ENCODE data around the gene PSME2. TPM values are rescaled to one million over a fixed set of nuclear protein-coding genes. Genes with fewer than 3 reads are reported as not detected.

Gene PSME2
- total RNA-seq, 1 donor from 2014 or later, result 53.6 TPM

- Mint-ChIP-seq H3K27me3 (ENCODE audit: low read depth) (no peaks in the 10 kb centered on the region), H3K4me3 (ENCODE audit: unreplicated experiment) (peak overlapping the region; percentile 84), H3K36me3 (ENCODE audit: low read depth) (peaks cover 11% of the 10 kb centered on the region), H3K9me3 (ENCODE audit: low read depth) (no peaks in the 10 kb centered on the region), H3K4me1 (ENCODE audit: low read depth) (peaks cover 22% of the 10 kb centered on the region), H3K27ac (ENCODE audit: unreplicated experiment) (no peak overlapping the region)
- no peak for DNase-seq (ENCODE audit: low spot score)
- TF ChIP-seq CTCF (IDR thresholded peaks at IDR 0.05), result no peak
Measured at GRCh38 chr14:24187539-24187915, 41.1 kb upstream of the PSME2 start.

- H3K9me3 Mint-ChIP-seq (ENCODE audit: low read depth), result no peaks in the 10 kb centered on the region
- peaks cover 12% of the 10 kb centered on the region for H3K36me3 Mint-ChIP-seq (ENCODE audit: low read depth)
- no peak overlapping the region for H3K27ac Mint-ChIP-seq (ENCODE audit: unreplicated experiment)
- DNase-seq (ENCODE audit: low spot score), result no peak
- no peak for TF ChIP-seq CTCF (IDR thresholded peaks at IDR 0.05)
- no peaks in the 10 kb centered on the region for H3K27me3 Mint-ChIP-seq (ENCODE audit: low read depth)
- H3K4me3 Mint-ChIP-seq (ENCODE audit: unreplicated experiment), result peak overlapping the region; percentile 84
- H3K4me1 Mint-ChIP-seq (ENCODE audit: low read depth), result peaks cover 20% of the 10 kb centered on the region
Measured at GRCh38 chr14:24186831-24187538, 40.6 kb upstream of the PSME2 start.

- no peak overlapping the region for H3K4me3 Mint-ChIP-seq (ENCODE audit: unreplicated experiment)
- TF ChIP-seq CTCF (IDR thresholded peaks at IDR 0.05), result no peak
- DNase-seq (ENCODE audit: low spot score), result no peak
- no peaks in the 10 kb centered on the region for H3K9me3 Mint-ChIP-seq (ENCODE audit: low read depth)
- H3K27me3 Mint-ChIP-seq (ENCODE audit: low read depth), result no peaks in the 10 kb centered on the region
- peaks cover 13% of the 10 kb centered on the region for H3K36me3 Mint-ChIP-seq (ENCODE audit: low read depth)
- peaks cover 20% of the 10 kb centered on the region for H3K4me1 Mint-ChIP-seq (ENCODE audit: low read depth)
- H3K27ac Mint-ChIP-seq (ENCODE audit: unreplicated experiment), result no peak overlapping the region
Measured at GRCh38 chr14:24185741-24186140, 39.3 kb upstream of the PSME2 start.

GRCh38 chr14:24185026-24185425, 38.6 kb upstream of the PSME2 start:
- Mint-ChIP-seq H3K27ac (ENCODE audit: unreplicated experiment) (no peak overlapping the region), H3K4me1 (ENCODE audit: low read depth) (peaks cover 20% of the 10 kb centered on the region), H3K4me3 (ENCODE audit: unreplicated experiment) (no peak overlapping the region), H3K36me3 (ENCODE audit: low read depth) (peaks cover 13% of the 10 kb centered on the region), H3K27me3 (ENCODE audit: low read depth) (no peaks in the 10 kb centered on the region), H3K9me3 (ENCODE audit: low read depth) (no peaks in the 10 kb centered on the region)
- DNase-seq (ENCODE audit: low spot score), result no peak
- TF ChIP-seq CTCF (IDR thresholded peaks at IDR 0.05), result no peak

- no peak for DNase-seq (ENCODE audit: low spot score)
- no peak overlapping the region for H3K27ac Mint-ChIP-seq (ENCODE audit: unreplicated experiment)
- peaks cover 13% of the 10 kb centered on the region for H3K36me3 Mint-ChIP-seq (ENCODE audit: low read depth)
- H3K9me3 Mint-ChIP-seq (ENCODE audit: low read depth), result no peaks in the 10 kb centered on the region
- no peaks in the 10 kb centered on the region for H3K27me3 Mint-ChIP-seq (ENCODE audit: low read depth)
- H3K4me3 Mint-ChIP-seq (ENCODE audit: unreplicated experiment), result no peak overlapping the region
- no peak for TF ChIP-seq CTCF (IDR thresholded peaks at IDR 0.05)
- H3K4me1 Mint-ChIP-seq (ENCODE audit: low read depth), result peaks cover 17% of the 10 kb centered on the region
Measured at GRCh38 chr14:24184104-24184970, 37.9 kb upstream of the PSME2 start.
